GM10248 (cell line): ENCODE results near the gene CHCHD6.

ENCODE experiments used
- CTCF ChIA-PET: fragments of 300-600 bp; sonication (Branson Sonifier 250); formaldehyde crosslinking; extraction: SDS; loops from one replicate; lab custom pipeline; 2021; ENCODE audit warnings: antibody characterized with exemption; lab: Yijun Ruan, JAX
- POLR2A ChIA-PET: fragments of 350-650 bp; sonication (Branson Sonifier 250); formaldehyde crosslinking; extraction: SDS; loops from one replicate; lab custom pipeline; 2020; ENCODE audit warnings: antibody characterized with exemption; lab: Yijun Ruan, JAX
- DNase-seq: peaks from one replicate; pipeline ENCODE4 v3.0.0; 2012; ENCODE audit errors: extremely low spot score
- CTCF ChIP-seq: IDR thresholded peaks from 2 replicates; pipeline ENCODE4 v1.5.1; 2012; ENCODE audit warnings: mild to moderate bottlenecking, low read depth; ENCODE audit errors: extremely low read depth, missing control alignments, control extremely low read depth

Gene CHCHD6

GRCh38 chr3:126872701-126873342 is 168.8 kb downstream of the CHCHD6 start:
- no peak for DNase-seq
- TF ChIP-seq CTCF, result no peak
- CTCF ChIA-PET, result interaction anchor here (0.8 to 1.4 kb wide), 3 partner anchors 15 to 121 kb away, joined by 3 to 4 read pairs (median 4); no protein-coding TSS in a partner anchor
- POLR2A ChIA-PET, result no interaction called here

- ChIA-PET CTCF (interaction anchor here (0.8 to 1.4 kb wide), 3 partner anchors 14 to 122 kb away, joined by 3 to 4 read pairs (median 4); no protein-coding TSS in a partner anchor), POLR2A (no interaction called here)
- no peak for DNase-seq
- no peak for TF ChIP-seq CTCF
Measured at GRCh38 chr3:126873416-126873815, 169.4 kb downstream of the CHCHD6 start.

GRCh38 chr3:126878664-126879063 is 174.6 kb downstream of the CHCHD6 start:
- CTCF ChIA-PET, result no interaction called here
- DNase-seq, result no peak
- no peak for TF ChIP-seq CTCF
- POLR2A ChIA-PET, result no interaction called here

GRCh38 chr3:126880901-126881300 is 176.9 kb downstream of the CHCHD6 start:
- ChIA-PET CTCF (no interaction called here), POLR2A (no interaction called here)
- TF ChIP-seq CTCF, result no peak
- no peak for DNase-seq

- TF ChIP-seq CTCF, result no peak
- POLR2A ChIA-PET, result no interaction called here
- DNase-seq, result no peak
- CTCF ChIA-PET, result no interaction called here
Measured at GRCh38 chr3:126881861-126882260, 177.8 kb downstream of the CHCHD6 start.

GRCh38 chr3:126883241-126883640 is 179.2 kb downstream of the CHCHD6 start:
- POLR2A ChIA-PET, result no interaction called here
- no peak for TF ChIP-seq CTCF
- CTCF ChIA-PET, result no interaction called here
- no peak for DNase-seq
